SK-N-SH (cell line): ENCODE measurements around the gene CCDC187. TPM values are rescaled to one million over a fixed set of nuclear protein-coding genes. Genes with fewer than 3 reads are reported as not detected.

Source experiments
- CTCF ChIA-PET: fragments of 300-600, 350-600 bp; formaldehyde crosslinking; extraction: SDS; loops from one replicate; lab custom pipeline; 2021; lab: Yijun Ruan, JAX
- POLR2A ChIA-PET: fragments of 350-600 bp; sonication (Branson Sonifier 250); formaldehyde crosslinking; extraction: SDS; loops from one replicate; lab custom pipeline; 2020; ENCODE audit warnings: antibody characterized with exemption, inconsistent platforms; lab: Yijun Ruan, JAX
- DNase-seq: peaks from one replicate; pipeline ENCODE4 v3.0.0; 2012
- H2AFZ ChIP-seq: fragments of 200-600 bp; sonication (generic); 2 replicates; pipeline ENCODE4 v1.8.1; 2016; ENCODE audit warnings: antibody characterized with exemption, mild to moderate bottlenecking, low read depth
- H3F3A ChIP-seq: fragments of 200-600 bp; sonication (generic); replicated peaks from 2 replicates; pipeline ENCODE3; 2016; ENCODE audit warnings: antibody characterized with exemption, mild to moderate bottlenecking; ENCODE audit not compliant: insufficient read depth
- H3K27ac ChIP-seq, 2 experiments: fragments of 200-500 bp in 1 of 2; fragments of 200-600 bp in 1 of 2; sonication (Bioruptor generic) in 1 of 2; sonication (generic), shearing (Covaris generic) in 1 of 2; 2 replicates each; pipeline versions ENCODE4 v1.5.1 to v1.6.1; 2014 to 2016; ENCODE audit warnings: low read depth in 2 of 2, inconsistent platforms in 1 of 2, low read length in 1 of 2, mild to moderate bottlenecking in 1 of 2, mixed read lengths in 1 of 2
- H3K27me3 ChIP-seq: fragments of 200-600 bp; sonication (generic), shearing (Covaris generic); 2 replicates; pipeline ENCODE4 v1.6.1; 2016; ENCODE audit warnings: mixed run types; ENCODE audit not compliant: insufficient read depth
- H3K36me3 ChIP-seq, 2 experiments: fragments of 200-500 bp in 1 of 2; fragments of 200-600 bp in 1 of 2; sonication (Bioruptor generic) in 1 of 2; sonication (generic) in 1 of 2; replicated peaks in 1 of 2; 2 replicates each; pipeline versions ENCODE3 to v1.5.1; 2014 to 2016; ENCODE audit warnings: low read length in 1 of 2, mild to moderate bottlenecking in 1 of 2; ENCODE audit not compliant: insufficient read depth in 2 of 2, control insufficient read depth in 1 of 2
- H3K4me1 ChIP-seq, 2 experiments: fragments of 200-500 bp in 1 of 2; fragments of 200-600 bp in 1 of 2; sonication (Bioruptor generic) in 1 of 2; sonication (generic), shearing (Covaris generic) in 1 of 2; 2 replicates each; pipeline versions ENCODE4 v1.5.1 to v1.6.1; 2014 to 2016; ENCODE audit warnings: low read depth in 1 of 2, low read length in 1 of 2, mixed run types in 1 of 2; ENCODE audit not compliant: insufficient read depth in 2 of 2, control insufficient read depth in 1 of 2
- H3K4me2 ChIP-seq: fragments of 200-600 bp; sonication (generic), shearing (Covaris generic); 2 replicates; pipeline ENCODE4 v1.6.1; 2017; ENCODE audit warnings: mixed run types
- H3K4me3 ChIP-seq, 2 experiments: fragments of 200-500 bp in 1 of 2; fragments of 200-600 bp in 1 of 2; sonication (Bioruptor generic) in 1 of 2; sonication (generic), shearing (Covaris generic) in 1 of 2; 2 replicates each; pipeline versions ENCODE4 v1.5.1 to v1.8.1; 2014 to 2016; ENCODE audit warnings: low read depth in 2 of 2, inconsistent platforms in 1 of 2, low read length in 1 of 2, mild to moderate bottlenecking in 1 of 2, mixed read lengths in 1 of 2, moderate library complexity in 1 of 2
- H3K79me2 ChIP-seq: fragments of 200-600 bp; sonication (generic); 2 replicates; pipeline ENCODE4 v1.8.1; 2017; ENCODE audit warnings: mild to moderate bottlenecking; ENCODE audit not compliant: insufficient read depth
- H3K9ac ChIP-seq: fragments of 200-600 bp; sonication (generic); 2 replicates; pipeline ENCODE4 v1.6.1; 2017; ENCODE audit warnings: mixed run types
- H3K9me2 ChIP-seq: fragments of 200-600 bp; sonication (generic); 2 replicates; pipeline ENCODE4 v1.6.1; 2017; ENCODE audit warnings: mixed run types
- H3K9me3 ChIP-seq: fragments of 200-600 bp; sonication (generic); 2 replicates; pipeline ENCODE4 v1.6.1; 2017; ENCODE audit warnings: mixed run types, mild to moderate bottlenecking, moderate library complexity
- H4K20me1 ChIP-seq: fragments of 200-600 bp; sonication (generic); 2 replicates; pipeline ENCODE4 v1.6.1; 2017; ENCODE audit warnings: mild to moderate bottlenecking, mixed run types; ENCODE audit not compliant: insufficient read depth
- EZH2phosphoT487 ChIP-seq: fragments of 200-600 bp; sonication (generic); IDR thresholded peaks from 2 replicates; pipeline ENCODE4 v1.6.1; 2017; ENCODE audit warnings: low read depth, mixed run types, mild to moderate bottlenecking, antibody characterized with exemption, moderate library complexity, borderline replicate concordance
- FOSL2 ChIP-seq: IDR thresholded peaks from 2 replicates; pipeline ENCODE4 v1.4.0; 2012; ENCODE audit warnings: low read depth, mild to moderate bottlenecking, moderate library complexity, borderline replicate concordance
- FOXJ3 ChIP-seq: sonication (generic); formaldehyde crosslinking; IDR thresholded peaks from 2 replicates; pipeline ENCODE4 v1.5.1; 2020; ENCODE audit warnings: mild to moderate bottlenecking, missing genetic modification reagents
- GATA2 ChIP-seq: sonication (generic); formaldehyde crosslinking; IDR thresholded peaks from 2 replicates; pipeline ENCODE4 v1.5.0; 2020; ENCODE audit warnings: mild to moderate bottlenecking, missing genetic modification reagents
- JUND ChIP-seq: IDR thresholded peaks from 2 replicates; pipeline ENCODE4 v1.4.0; 2012
- MAX ChIP-seq: IDR thresholded peaks from 2 replicates; pipeline ENCODE4 v1.4.0; 2012; ENCODE audit warnings: low read depth
- MXI1 ChIP-seq: IDR thresholded peaks from 2 replicates; pipeline ENCODE4 v1.6.1; 2012; ENCODE audit warnings: mild to moderate bottlenecking, low read depth, low read length, improper control_type of control experiment
- NFIC ChIP-seq: IDR thresholded peaks from 2 replicates; pipeline ENCODE4 v1.4.0; 2012; ENCODE audit warnings: borderline replicate concordance
- PBX3 ChIP-seq: IDR thresholded peaks from 2 replicates; pipeline ENCODE4; 2012
- RCOR1 ChIP-seq: fragments of 150-350 bp; IDR thresholded peaks from 2 replicates; pipeline ENCODE4 v1.6.1; 2017; ENCODE audit warnings: antibody characterized with exemption, low read length
- RFX5 ChIP-seq: IDR thresholded peaks from 2 replicates; pipeline ENCODE4 v1.6.1; 2012; ENCODE audit warnings: mild to moderate bottlenecking, improper control_type of control experiment, low read length
- TAF1 ChIP-seq: IDR thresholded peaks from 2 replicates; pipeline ENCODE4 v1.6.1; 2012; ENCODE audit warnings: low read depth, mild to moderate bottlenecking, low read length, moderate library complexity, borderline replicate concordance
- USF2 ChIP-seq: fragments of 150-350 bp; IDR thresholded peaks from 2 replicates; pipeline ENCODE4 v1.6.1; 2017; ENCODE audit warnings: antibody characterized with exemption, low read length, low read depth, borderline replicate concordance
- YY1 ChIP-seq: IDR thresholded peaks from 2 replicates; pipeline ENCODE4 v1.4.0; 2012; ENCODE audit warnings: low read depth, mild to moderate bottlenecking
- ZBTB33 ChIP-seq: IDR thresholded peaks from 2 replicates; pipeline ENCODE4 v1.4.0; 2012; ENCODE audit warnings: low read depth, borderline replicate concordance
- WGBS: methylation state at CpG from one replicate; pipeline ENCODE4 v1.1.6; 2017; ENCODE audit warnings: low lambda C conversion rate; 5-methylcytosine and 5-hydroxymethylcytosine counted together
- polyA plus RNA-seq, 3 experiments: library from polyadenylated mRNA; depleted of rRNA; stranded (reverse); fragments of >200 nt; gene quantifications; 2 replicates each; pipeline ENCODE4 v1.2.3, GENCODE V29; 2012

CCDC187 gene
- polyA plus RNA-seq, 1 of the 3 experiments (the other 2 are of a cell fraction) = not detected

GRCh38 chr9:136336881-136337280 is 33.0 kb upstream of the CCDC187 start (continued):
- TF ChIP-seq USF2 = no peak
- TF ChIP-seq, all 33 proteins: peak for 0

- DNase-seq = no peak
- 87% methylated on average over 15 of the region's 30 CpGs for WGBS
Observed at GRCh38 chr9:136336156-136336870, 32.4 kb upstream of the CCDC187 start.

GRCh38 chr9:136335296-136336155 is 31.6 kb upstream of the CCDC187 start:
- H3K27ac ChIP-seq = no peak overlapping the region
- H3K36me3 ChIP-seq = peaks cover 0 to 42% of the 10 kb centered on the region in 2 experiments
- TF ChIP-seq TAF1 = no peak
- no peak for TF ChIP-seq YY1
- TF ChIP-seq MAX = no peak
- no peak for TF ChIP-seq NFIC
- no peak for TF ChIP-seq MXI1
- no peak for TF ChIP-seq ZBTB33
- no peak for TF ChIP-seq JUND
- TF ChIP-seq GATA2 = no peak
- TF ChIP-seq RFX5 = no peak
- no peak for TF ChIP-seq EZH2phosphoT487
- no peak for TF ChIP-seq PBX3
- TF ChIP-seq FOXJ3 (CRISPR knock-in tag) = no peak

More at GRCh38 chr9:136336156-136336870, 32.4 kb upstream of the CCDC187 start:
- H3K4me2 ChIP-seq = no peak overlapping the region
- no peaks in the 10 kb centered on the region for H3K27me3 ChIP-seq
- POLR2A ChIA-PET = no interaction called here
- no peak overlapping the region for H3K9ac ChIP-seq
- no peaks in the 10 kb centered on the region; a peak in 1 of 4 replicates for H3K4me1 ChIP-seq
- no peak overlapping the region for H3K4me3 ChIP-seq
- H3K79me2 ChIP-seq = peaks cover 20% of the 10 kb centered on the region; the same call in 1 of the 2 replicates
- H3F3A ChIP-seq = no peaks in the 10 kb centered on the region
- H3K9me2 ChIP-seq = no peaks in the 10 kb centered on the region
- CTCF ChIA-PET = interaction anchor here (1.0 to 3.0 kb wide), 3 partner anchors 8 to 27 kb away, joined by 3 to 13 read pairs (median 10); partner anchors contain the start of gene DNLZ
- H4K20me1 ChIP-seq = peaks cover 19% of the 10 kb centered on the region
- H3K36me3 ChIP-seq = peaks cover 0 to 49% of the 10 kb centered on the region in 2 experiments
- no peak overlapping the region for H2AFZ ChIP-seq
- TF ChIP-seq PBX3 = peak; percentile 42
- peak; percentile 62; the same call in 1 of the 2 replicates for TF ChIP-seq FOSL2
- TF ChIP-seq RCOR1 = no peak
- no peaks in the 10 kb centered on the region for H3K9me3 ChIP-seq
- H3K27ac ChIP-seq = 0 out of 4 replicates have a peak overlapping the region, but pooled peaks of 1 of the 2 experiments have one; percentile 15

More at GRCh38 chr9:136335296-136336155, 31.6 kb upstream of the CCDC187 start:
- Histone ChIP-seq H3K9me2 (no peaks in the 10 kb centered on the region), H3K9ac (no peak overlapping the region), H3K4me3 (no peak overlapping the region), H2AFZ (no peak overlapping the region), H4K20me1 (peaks cover 24% of the 10 kb centered on the region), H3K4me2 (no peak overlapping the region), H3F3A (no peaks in the 10 kb centered on the region), H3K27me3 (no peaks in the 10 kb centered on the region), H3K4me1 (no peaks in the 10 kb centered on the region; a peak in 1 of 4 replicates), H3K9me3 (no peaks in the 10 kb centered on the region), H3K79me2 (peaks cover 27% of the 10 kb centered on the region; the same call in 1 of the 2 replicates)
- POLR2A ChIA-PET = no interaction called here
- no peak for DNase-seq
- CTCF ChIA-PET = interaction anchor here (1.0 to 3.0 kb wide), 3 partner anchors 10 to 28 kb away, joined by 3 to 13 read pairs (median 3); partner anchors contain the start of gene DNLZ
- 95% methylated on average over 20 of the region's 26 CpGs for WGBS
